Measurements from ENCODE around the gene AGAP6. TPM values are rescaled to one million over a fixed set of nuclear protein-coding genes. Genes with fewer than 3 reads are reported as not detected.

The AGAP6 gene
- total and polyA plus RNA-seq, 2 donors (not counting 3 experiments of a cell fraction or from before 2014, with no cell fraction given), result 12.7 to 14.7 TPM

DNA sequence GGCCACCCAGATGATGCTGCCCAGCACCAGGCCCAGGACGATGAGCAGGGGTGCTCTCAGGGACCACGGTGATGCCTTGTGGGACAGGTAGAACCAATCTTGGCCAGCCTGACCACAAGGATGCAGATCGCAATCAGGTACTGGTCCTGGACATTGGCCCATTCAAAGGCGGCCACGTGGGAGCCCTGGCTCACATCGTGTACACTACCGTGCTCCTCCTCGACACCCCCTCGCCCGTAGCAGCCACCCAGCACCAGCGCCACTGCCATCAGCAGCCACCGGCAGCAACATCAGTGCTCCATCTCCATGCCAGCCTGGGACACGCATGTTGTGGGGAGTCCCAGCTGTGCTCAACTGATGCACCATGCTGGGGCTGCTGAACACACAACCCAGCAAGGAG, 39.0 kb downstream of the AGAP6 start:
- POLR2A ChIA-PET, result no interaction called here
- H3K4me3 ChIP-seq (replicated peaks in 1 of 3; ENCODE audit: insufficient read depth in 1 of 3, low read depth in 1 of 3, low read length in 3 of 3), result no peak overlapping the region
- no peaks in the 10 kb centered on the region for H3K9me1 ChIP-seq (replicated peaks; ENCODE audit: control insufficient read depth, extremely low read depth, insufficient read depth, low read length)
- no TSS peak for BruUV-seq (replicated peaks)
- TF ChIP-seq EZH2 (IDR thresholded peaks at IDR 0.05; ENCODE audit: borderline replicate concordance, low read depth, low read length, severe bottlenecking), result no peak
- TF ChIP-seq CTCF (IDR thresholded peaks at IDR 0.05; ENCODE audit: extremely low read depth in 1 of 2, insufficient read depth in 1 of 2, low read depth in 1 of 2, low read length in 2 of 2), result no peak
- no peak for TF ChIP-seq GATA2 (IDR thresholded peaks at IDR 0.05; ENCODE audit: insufficient read depth, insufficient read length, low read depth, low read length)
- TF ChIP-seq JUN (IDR thresholded peaks at IDR 0.05; ENCODE audit: borderline replicate concordance, insufficient read depth, insufficient read length, low read depth), result no peak
- no peak for TF ChIP-seq MYC (IDR thresholded peaks at IDR 0.05; ENCODE audit: low read depth, low read length)
- TF ChIP-seq POLR2A (IDR thresholded peaks at IDR 0.05; ENCODE audit: low read depth, low read length), result no peak
- intact Hi-C loops (cut with micrococcal nuclease) (no loop called here), dilution Hi-C loops (cut with MboI; ENCODE audit: extremely low pct_ligation_motif_present, low sequenced_read_pairs) (no loop called here)
- no peak overlapping the region for H3K9ac ChIP-seq (replicated peaks; ENCODE audit: extremely low read depth, insufficient read depth, low read length)
- H3K4me1 ChIP-seq (ENCODE audit: control insufficient read depth, extremely low read depth, insufficient read depth, low read length), result no peaks in the 10 kb centered on the region
- peaks cover 4 to 6% of the 10 kb centered on the region in 2 experiments for H3K27me3 ChIP-seq (ENCODE audit: control insufficient read depth in 2 of 2, insufficient read depth in 2 of 2, low read length in 2 of 2)
- no peak for DNase-seq (ENCODE audit: low read depth, low spot score)
- H2AFZ ChIP-seq (ENCODE audit: low read depth, low read length), result no peak overlapping the region
- H3K4me2 ChIP-seq (ENCODE audit: insufficient read depth, low read length), result no peak overlapping the region
- FAIRE-seq, result no peak
- CTCF ChIA-PET, result interaction anchor here (1.6 kb wide), 1 partner anchor 434 kb away, joined by 5 read pairs; no protein-coding TSS in a partner anchor
- H3K36me3 ChIP-seq (ENCODE audit: control insufficient read depth in 2 of 2, extremely low read depth in 1 of 2, insufficient read depth in 2 of 2, low read length in 2 of 2), result no peaks in the 10 kb centered on the region
- no peaks in the 10 kb centered on the region for H4K20me1 ChIP-seq (replicated peaks; ENCODE audit: control insufficient read depth, extremely low read depth, insufficient read depth, low read length)
- H3K9me3 ChIP-seq (replicated peaks; ENCODE audit: control insufficient read depth, insufficient read depth, low read length), result no peaks in the 10 kb centered on the region
- no peak overlapping the region for H3K27ac ChIP-seq (ENCODE audit: insufficient read depth, low read depth, low read length)
- no peaks in the 10 kb centered on the region for H3K79me2 ChIP-seq (ENCODE audit: control insufficient read depth, insufficient read depth, low read length)

GRCh38 chr10:50033481-50033880, 45.3 kb downstream of the AGAP6 start:
- no peaks in the 10 kb centered on the region for H4K20me1 ChIP-seq (replicated peaks; ENCODE audit: control insufficient read depth, extremely low read depth, insufficient read depth, low read length)
- FAIRE-seq (no peak), DNase-seq (ENCODE audit: low read depth, low spot score) (no peak)
- H3K9me1 ChIP-seq (replicated peaks; ENCODE audit: control insufficient read depth, extremely low read depth, insufficient read depth, low read length), result no peaks in the 10 kb centered on the region
- no peaks in the 10 kb centered on the region for H3K36me3 ChIP-seq (ENCODE audit: control insufficient read depth in 2 of 2, extremely low read depth in 1 of 2, insufficient read depth in 2 of 2, low read length in 2 of 2)
- H3K79me2 ChIP-seq (ENCODE audit: control insufficient read depth, insufficient read depth, low read length), result no peaks in the 10 kb centered on the region
- H2AFZ ChIP-seq (ENCODE audit: low read depth, low read length), result no peak overlapping the region
- no peak overlapping the region for H3K4me3 ChIP-seq (replicated peaks in 1 of 3; ENCODE audit: insufficient read depth in 1 of 3, low read depth in 1 of 3, low read length in 3 of 3)
- no peak overlapping the region for H3K27ac ChIP-seq (ENCODE audit: insufficient read depth, low read depth, low read length)
- no peak overlapping the region for H3K9ac ChIP-seq (replicated peaks; ENCODE audit: extremely low read depth, insufficient read depth, low read length)
- intact Hi-C loops (cut with micrococcal nuclease), result no loop called here
- no TSS peak for BruUV-seq (replicated peaks)
- H3K27me3 ChIP-seq (ENCODE audit: control insufficient read depth in 2 of 2, insufficient read depth in 2 of 2, low read length in 2 of 2), result peaks cover 0 to 1% of the 10 kb centered on the region in 2 experiments
- TF ChIP-seq CTCF (IDR thresholded peaks at IDR 0.05; ENCODE audit: extremely low read depth in 1 of 2, insufficient read depth in 1 of 2, low read depth in 1 of 2, low read length in 2 of 2) (no peak), POLR2AphosphoS5 (IDR thresholded peaks at IDR 0.05; ENCODE audit: insufficient read depth, low read depth, low read length) (no peak), JUN (IDR thresholded peaks at IDR 0.05; ENCODE audit: borderline replicate concordance, insufficient read depth, insufficient read length, low read depth) (no peak), MYC (IDR thresholded peaks at IDR 0.05; ENCODE audit: low read depth, low read length) (no peak), EZH2 (IDR thresholded peaks at IDR 0.05; ENCODE audit: borderline replicate concordance, low read depth, low read length, severe bottlenecking) (no peak), FOS (IDR thresholded peaks at IDR 0.05; ENCODE audit: borderline replicate concordance, insufficient read depth, low read length) (no peak), GATA2 (IDR thresholded peaks at IDR 0.05; ENCODE audit: insufficient read depth, insufficient read length, low read depth, low read length) (no peak), POLR2A (IDR thresholded peaks at IDR 0.05; ENCODE audit: low read depth, low read length) (no peak), MAX (IDR thresholded peaks at IDR 0.05; ENCODE audit: insufficient read depth, insufficient read length) (no peak)
- H3K9me3 ChIP-seq (replicated peaks; ENCODE audit: control insufficient read depth, insufficient read depth, low read length), result no peaks in the 10 kb centered on the region
- POLR2A ChIA-PET, result no interaction called here
- H3K4me1 ChIP-seq (ENCODE audit: control insufficient read depth, extremely low read depth, insufficient read depth, low read length), result no peaks in the 10 kb centered on the region
- dilution Hi-C loops (cut with MboI; ENCODE audit: extremely low pct_ligation_motif_present, low sequenced_read_pairs), result no loop called here
- CTCF ChIA-PET, result no interaction called here
- H3K4me2 ChIP-seq (ENCODE audit: insufficient read depth, low read length), result no peak overlapping the region
